ENCODE results near the gene CCDC142. TPM values are rescaled to one million over a fixed set of nuclear protein-coding genes. Genes with fewer than 3 reads are reported as not detected.
A peak's percentile ranks its signal among the peaks of the same experiment; 100 is the strongest.

Gene CCDC142
- total and polyA plus RNA-seq, 10 of the 15 experiments (the other 5 are each of a cell fraction or from before 2014, with no cell fraction given): 0.93 to 16.9 (median 9.0) TPM

GRCh38 chr2:74528600-74529356 lies 46.0 kb upstream of the CCDC142 start:
- intact Hi-C loops (cut with micrococcal nuclease; ENCODE audit: unreplicated experiment): loop anchor here (1.0 kb wide), 4 partner anchors 21 to 74 kb away; partner anchors contain the start of genes PCGF1 and WBP1
- POLR2A ChIA-PET: interaction anchor here (0.9 to 5.4 kb wide), 10 partner anchors 10 to 73 kb away, joined by 3 to 66 read pairs (median 12); partner anchors contain the start of genes CCDC142, INO80B, PCGF1 and TTC31
- SMC1A ChIA-PET (ENCODE audit: uncharacterized antibody, unreplicated experiment): interaction anchor here (1.3 to 9.9 kb wide), 5 partner anchors 10 to 90 kb away, joined by 3 to 208 read pairs (median 43); partner anchors contain the start of gene PCGF1
- peak overlapping the region; percentile 88 for H3K4me2 ChIP-seq (ENCODE audit: control insufficient read depth, insufficient read depth)
- no peak for DNase-seq (ENCODE audit: low read depth, low spot score)
- no peak for FAIRE-seq
- peaks cover 33% of the 10 kb centered on the region for H3K4me1 ChIP-seq (ENCODE audit: control insufficient read depth, insufficient read depth, low read length)
- WGBS (ENCODE audit: insufficient coverage, insufficient replicate concordance, low lambda C conversion rate, missing lambda C conversion rate): 3% methylated on average over 29 of the region's 29 CpGs
- H2AFZ ChIP-seq (ENCODE audit: control insufficient read depth, low read depth, low read length): peak overlapping the region; percentile 84
- no TSS peak for BruUV-seq (replicated peaks)
- peak overlapping the region; percentile 96 for H3K27ac ChIP-seq (ENCODE audit: control insufficient read depth, insufficient read depth)
- no peaks in the 10 kb centered on the region for H4K20me1 ChIP-seq (ENCODE audit: control insufficient read depth, insufficient read depth)
- H3K36me3 ChIP-seq (ENCODE audit: control insufficient read depth in 2 of 2, insufficient read depth in 2 of 2, low read length in 1 of 2): peaks cover 13 to 39% of the 10 kb centered on the region in 2 experiments
- H3K27me3 ChIP-seq (replicated peaks in 1 of 2; ENCODE audit: control insufficient read depth in 2 of 2, insufficient read depth in 2 of 2, low read length in 1 of 2): no peaks in the 10 kb centered on the region
- TF ChIP-seq USF1 (IDR thresholded peaks at IDR 0.05; ENCODE audit: borderline replicate concordance, extremely low read length, insufficient read depth, low read depth, low read length) (peak; percentile 34), RFX5 (IDR thresholded peaks at IDR 0.05; ENCODE audit: low read depth, low read length) (no peak), POLR2AphosphoS5 (IDR thresholded peaks at IDR 0.05; ENCODE audit: low read length) (0 out of 2 replicates have a peak, but pooled peaks have one; percentile 3), CTCF (IDR thresholded peaks at IDR 0.05 in 2 of 3, conservative IDR thresholded peaks at IDR 0.05 in 1 of 3; ENCODE audit: control insufficient read depth in 2 of 3, extremely low read depth in 1 of 3, insufficient read depth in 1 of 3, low read depth in 3 of 3, low read length in 3 of 3) (peak in 2 of 3 experiments; percentile 21 to 25; a peak in 2 of 6 replicates), RAD21 (IDR thresholded peaks at IDR 0.05; ENCODE audit: insufficient read depth, low read depth, low read length) (0 out of 2 replicates have a peak, but pooled peaks have one; percentile 23)
- H3K79me2 ChIP-seq (ENCODE audit: control insufficient read depth, insufficient read depth, low read length): peaks cover 50% of the 10 kb centered on the region
- H3K4me3 ChIP-seq: peak overlapping the region; percentile 84
- RAD21 ChIA-PET (ENCODE audit: unreplicated experiment): interaction anchor here (1.1 to 7.5 kb wide), 11 partner anchors 10 to 72 kb away, joined by 3 to 158 read pairs (median 14); partner anchors contain the start of genes CCDC142, LOXL3, PCGF1 and TTC31
- CTCF ChIA-PET: interaction anchor here (1.0 to 10.4 kb wide), 5 partner anchors 17 to 58 kb away, joined by 4 to 226 read pairs (median 96); partner anchors contain the start of genes CCDC142, PCGF1 and TTC31
- in situ Hi-C loops (cut with MboI): no loop called here
- peak overlapping the region; percentile 98 for H3K9ac ChIP-seq (ENCODE audit: control insufficient read depth, insufficient read depth, low read length)
- peak; percentile 5 for ATAC-seq
- no peaks in the 10 kb centered on the region for H3K9me3 ChIP-seq (replicated peaks; ENCODE audit: control insufficient read depth, insufficient read depth, low read length)

Data from GM12878 (cell line).